NCI-H2107 (cell line): Measurements from ENCODE around the gene HDDC3.
A peak's percentile ranks its signal among the peaks of the same experiment; 100 is the strongest.

Experiments used
- DNase-seq: peaks from one replicate; lab custom pipeline; 2025; lab: John Stamatoyannopoulos, UW

Gene HDDC3

DNA sequence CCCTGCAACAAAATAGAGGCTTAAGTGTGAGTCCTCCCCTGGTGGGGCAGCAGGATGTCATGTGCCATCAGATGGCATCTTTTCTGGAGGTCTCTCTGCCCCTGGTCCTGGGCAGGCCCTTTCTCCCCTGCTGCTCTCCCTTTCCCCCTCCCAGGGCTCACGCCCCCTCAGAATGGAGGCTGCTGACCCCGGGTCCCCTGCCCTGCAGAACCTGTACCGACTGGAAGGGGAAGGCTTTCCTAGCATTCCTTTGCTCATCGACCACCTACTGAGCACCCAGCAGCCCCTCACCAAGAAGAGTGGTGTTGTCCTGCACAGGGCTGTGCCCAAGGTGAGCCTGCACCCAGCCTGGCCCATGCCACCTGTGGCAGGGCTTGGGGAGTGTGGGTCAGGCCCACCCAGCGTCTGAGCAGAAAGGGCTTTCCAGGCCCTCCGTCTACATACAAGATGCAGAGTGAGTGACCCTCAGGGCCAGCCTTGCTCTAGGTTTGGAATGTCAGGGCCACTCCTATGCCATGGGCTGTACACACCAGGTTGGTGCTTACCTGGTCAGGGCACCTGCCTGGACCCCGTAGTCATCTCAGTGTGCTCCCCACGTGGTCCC, 40.9 kb downstream of the HDDC3 start:
- no peak for DNase-seq

DNA sequence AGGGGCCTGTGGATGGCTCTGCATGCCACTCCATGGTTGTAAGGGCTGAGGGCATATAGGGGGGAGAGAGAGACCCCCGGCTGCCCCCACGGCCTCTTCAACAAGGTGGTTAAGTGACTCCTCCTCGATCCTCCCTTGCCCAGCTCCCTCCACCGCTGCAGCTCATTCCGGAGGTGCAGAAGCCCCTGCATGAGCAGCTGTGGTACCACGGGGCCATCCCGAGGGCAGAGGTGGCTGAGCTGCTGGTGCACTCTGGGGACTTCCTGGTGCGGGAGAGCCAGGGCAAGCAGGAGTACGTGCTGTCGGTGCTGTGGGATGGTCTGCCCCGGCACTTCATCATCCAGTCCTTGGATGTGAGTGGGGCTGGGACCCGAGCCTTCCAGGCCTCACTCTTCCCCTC, 41.5 kb downstream of the HDDC3 start:
- DNase-seq = no peak

DNA sequence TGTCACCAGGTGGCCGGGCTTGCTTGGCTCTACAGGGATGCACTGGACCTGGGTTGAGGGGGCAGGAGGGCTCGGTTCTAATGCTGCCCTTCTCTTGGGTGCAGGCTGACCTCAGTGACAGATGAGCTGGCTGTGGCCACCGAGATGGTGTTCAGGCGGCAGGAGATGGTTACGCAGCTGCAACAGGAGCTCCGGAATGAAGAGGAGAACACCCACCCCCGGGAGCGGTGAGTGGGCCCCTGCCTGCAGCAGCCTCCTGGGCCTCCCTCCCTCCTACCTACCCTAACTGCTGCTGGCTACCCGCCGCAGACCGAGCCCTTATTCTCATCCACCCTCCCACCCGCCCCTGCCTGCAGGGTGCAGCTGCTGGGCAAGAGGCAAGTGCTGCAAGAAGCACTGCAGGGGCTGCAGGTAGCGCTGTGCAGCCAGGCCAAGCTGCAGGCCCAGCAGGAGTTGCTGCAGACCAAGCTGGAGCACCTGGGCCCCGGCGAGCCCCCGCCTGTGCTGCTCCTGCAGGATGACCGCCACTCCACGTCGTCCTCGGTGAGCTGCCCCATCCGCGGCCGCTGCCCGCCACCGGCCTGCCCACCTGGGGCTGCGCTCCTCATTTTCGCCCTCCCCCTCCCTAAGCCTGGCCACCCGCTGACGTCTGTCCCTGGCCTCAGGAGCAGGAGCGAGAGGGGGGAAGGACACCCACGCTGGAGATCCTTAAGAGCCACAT, 42.5 kb downstream of the HDDC3 start:
- DNase-seq = no peak

DNA sequence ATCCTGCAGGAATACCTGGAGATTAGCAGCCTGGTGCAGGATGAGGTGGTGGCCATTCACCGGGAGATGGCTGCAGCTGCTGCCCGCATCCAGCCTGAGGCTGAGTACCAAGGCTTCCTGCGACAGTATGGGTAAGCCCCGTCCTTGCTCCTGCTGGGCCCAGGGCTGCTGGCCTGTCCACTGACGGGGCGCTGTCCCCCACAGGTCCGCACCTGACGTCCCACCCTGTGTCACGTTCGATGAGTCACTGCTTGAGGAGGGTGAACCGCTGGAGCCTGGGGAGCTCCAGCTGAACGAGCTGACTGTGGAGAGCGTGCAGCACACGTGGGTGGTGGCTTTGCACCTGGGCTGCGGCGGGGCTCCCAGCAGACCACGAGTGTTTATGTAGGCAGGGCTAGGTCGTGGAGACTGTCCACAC, 43.0 kb downstream of the HDDC3 start:
- no peak for DNase-seq

DNA sequence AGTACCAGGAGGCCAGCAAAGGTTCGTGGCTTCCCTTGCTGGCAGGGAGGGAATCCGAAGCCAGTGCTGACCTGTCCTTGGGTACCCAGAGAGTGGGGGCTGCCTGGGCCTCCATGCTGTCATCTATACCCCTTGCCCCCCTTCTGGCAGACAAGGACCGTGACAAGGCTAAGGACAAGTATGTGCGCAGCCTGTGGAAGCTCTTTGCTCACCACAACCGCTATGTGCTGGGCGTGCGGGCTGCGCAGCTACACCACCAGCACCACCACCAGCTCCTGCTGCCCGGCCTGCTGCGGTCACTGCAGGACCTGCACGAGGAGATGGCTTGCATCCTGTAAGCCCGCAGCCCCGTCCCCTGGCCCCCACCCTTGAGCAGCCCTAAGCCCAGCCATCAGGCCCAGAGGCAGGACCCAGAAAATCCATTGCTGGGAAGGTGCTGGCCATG, 45.3 kb downstream of the HDDC3 start:
- no peak for DNase-seq

DNA sequence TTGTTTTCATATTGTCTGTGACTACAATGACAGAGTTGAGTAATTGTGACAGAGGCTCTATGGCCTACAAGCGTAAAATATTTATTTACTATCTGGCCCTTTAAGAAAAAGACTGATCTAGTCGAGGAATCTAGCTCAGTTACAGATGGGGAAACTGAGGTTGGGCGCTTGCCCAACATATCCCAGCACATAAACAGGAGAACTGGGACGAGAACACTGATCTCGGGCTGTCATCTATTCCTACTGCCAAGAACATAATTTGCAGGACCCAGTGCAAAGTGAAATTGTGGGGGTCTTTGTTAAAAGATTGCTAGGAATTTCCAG, 46.1 kb downstream of the HDDC3 start:
- DNase-seq = no peak

DNA sequence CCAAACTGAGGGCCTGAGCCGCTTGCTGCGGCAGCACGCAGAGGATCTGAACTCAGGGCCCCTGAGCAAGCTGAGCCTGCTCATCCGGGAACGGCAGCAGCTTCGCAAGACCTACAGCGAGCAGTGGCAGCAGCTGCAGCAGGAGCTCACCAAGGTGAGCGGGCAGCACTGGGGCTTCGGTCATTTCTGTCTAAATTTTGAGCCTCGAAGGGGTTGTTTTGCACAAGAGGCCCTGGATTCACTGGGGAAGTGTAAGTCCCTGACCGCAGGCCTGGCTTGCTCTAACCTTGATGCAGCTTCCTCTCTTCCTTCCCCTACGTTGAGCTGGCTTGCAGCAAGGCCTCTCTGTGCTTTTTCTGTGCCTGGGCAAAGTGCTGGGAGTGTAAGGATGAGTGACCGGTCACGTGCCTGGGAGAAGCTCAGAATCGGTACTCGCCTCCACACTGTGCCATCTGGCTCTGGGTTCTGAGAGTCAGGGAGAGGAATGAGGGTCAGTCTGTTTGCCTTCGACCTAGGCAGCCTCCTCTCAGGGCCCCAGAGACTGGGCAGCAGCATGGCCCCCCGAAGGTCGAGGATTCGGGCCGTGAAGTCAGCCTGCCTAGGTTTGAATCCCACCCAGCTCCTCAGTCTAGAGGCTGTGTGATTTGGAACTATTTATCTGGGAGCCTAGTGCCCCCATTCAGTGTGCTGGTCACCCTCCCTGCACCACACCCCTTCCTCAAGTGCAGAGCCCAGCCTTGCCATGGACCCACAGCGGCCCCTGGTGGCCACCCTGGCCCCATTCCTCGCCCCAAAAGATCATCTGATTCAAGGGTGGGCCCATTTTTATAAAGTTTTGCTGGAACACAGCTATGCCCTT, 46.7 kb downstream of the HDDC3 start:
- peak; percentile 31 for DNase-seq

DNA sequence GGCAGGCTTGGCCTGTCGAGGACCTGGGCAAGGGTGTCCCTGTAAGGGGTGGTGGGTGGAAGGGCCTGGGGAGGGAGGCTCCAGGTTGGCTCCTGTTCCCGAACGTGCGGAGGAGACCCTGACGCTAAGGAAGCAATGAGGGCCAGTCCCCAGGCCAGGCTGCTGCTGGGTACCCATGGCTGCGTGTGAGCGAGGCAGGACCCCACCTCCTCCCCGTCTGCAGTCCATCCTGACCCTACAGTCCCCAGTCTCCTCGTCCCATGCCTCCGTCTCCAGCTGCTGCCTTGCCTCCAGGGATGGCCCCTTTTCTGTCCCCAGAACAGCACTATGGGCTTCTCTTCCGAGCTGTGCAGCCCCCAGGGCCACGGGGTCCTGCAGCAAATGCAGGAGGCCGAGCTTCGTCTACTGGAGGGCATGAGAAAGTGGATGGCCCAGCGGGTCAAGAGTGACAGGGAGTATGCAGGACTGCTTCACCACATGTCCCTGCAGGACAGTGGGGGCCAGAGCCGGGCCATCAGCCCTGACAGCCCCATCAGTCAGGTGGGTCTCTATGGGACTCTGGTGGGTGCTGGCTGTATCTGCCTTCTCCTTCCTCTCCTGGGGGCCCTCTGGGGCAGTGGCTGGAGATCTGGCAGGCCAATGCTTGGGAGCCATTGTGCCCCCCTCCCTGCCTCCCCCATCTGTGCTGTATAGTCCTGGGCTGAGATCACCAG, 47.5 kb downstream of the HDDC3 start:
- no peak for DNase-seq

DNA sequence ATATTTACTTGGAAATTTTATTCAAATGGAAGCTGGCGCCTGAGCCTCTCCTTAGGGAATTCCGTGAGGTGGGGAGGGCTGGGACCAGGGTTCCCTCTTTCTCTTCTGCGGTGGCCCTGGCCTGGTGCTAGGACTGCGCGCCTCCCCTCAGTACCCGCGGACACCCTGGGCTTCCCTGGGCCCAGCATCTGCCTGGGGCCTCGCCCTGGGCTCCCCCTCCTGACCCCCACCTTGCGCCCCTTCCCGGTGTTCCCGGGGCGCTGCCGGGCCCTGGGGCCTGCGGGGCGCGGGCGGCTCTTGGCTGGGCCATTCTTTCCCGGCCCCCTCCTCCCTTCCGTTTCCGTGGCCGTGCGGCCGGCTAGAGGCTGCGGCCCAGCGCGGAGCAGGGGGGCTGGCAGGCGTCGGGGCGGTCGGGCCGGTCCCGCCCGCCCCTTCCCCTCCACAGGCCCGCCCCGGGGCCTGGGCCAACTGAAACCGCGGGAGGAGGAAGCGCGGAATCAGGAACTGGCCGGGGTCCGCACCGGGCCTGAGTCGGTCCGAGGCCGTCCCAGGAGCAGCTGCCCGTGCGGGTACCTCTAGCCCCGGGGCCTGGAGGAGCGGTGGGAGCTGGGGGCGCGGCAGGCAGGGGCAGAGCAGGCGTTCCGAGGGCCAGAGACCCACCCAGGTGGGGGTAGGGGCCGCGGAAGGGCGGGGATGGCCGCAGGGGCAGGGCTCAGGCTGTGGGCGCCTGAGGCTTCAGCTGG, 48.2 kb downstream of the HDDC3 start, which contains the start of gene FES:
TSS of gene FES (plus strand) at position 529 of the 743 bp plus-strand sequence. CDS start 542 bp downstream, outside the sequence.
- no peak for DNase-seq

DNA sequence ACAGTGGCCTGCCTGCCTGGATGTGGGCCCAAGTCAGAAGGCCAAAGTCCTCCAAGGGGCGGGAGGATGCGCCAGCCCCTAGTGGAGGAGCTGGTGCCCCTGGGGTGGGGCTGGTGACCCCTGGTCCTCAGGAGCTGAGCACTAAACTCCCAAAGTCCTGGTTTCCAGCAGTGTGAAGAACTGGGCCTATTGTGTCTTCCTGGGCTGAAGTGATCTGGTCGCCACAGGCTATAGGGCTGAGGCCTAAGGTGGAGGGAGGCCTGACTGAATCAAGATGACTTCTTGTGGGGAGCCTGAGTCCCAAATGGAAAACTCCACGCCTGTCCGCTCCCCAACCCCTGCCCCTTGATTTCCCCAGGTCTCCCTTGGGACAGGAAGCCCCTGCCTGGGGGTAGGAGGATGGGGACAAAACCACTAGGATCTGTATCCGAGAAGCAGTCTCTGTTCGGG, 48.8 kb downstream of the HDDC3 start:
- DNase-seq = no peak

DNA sequence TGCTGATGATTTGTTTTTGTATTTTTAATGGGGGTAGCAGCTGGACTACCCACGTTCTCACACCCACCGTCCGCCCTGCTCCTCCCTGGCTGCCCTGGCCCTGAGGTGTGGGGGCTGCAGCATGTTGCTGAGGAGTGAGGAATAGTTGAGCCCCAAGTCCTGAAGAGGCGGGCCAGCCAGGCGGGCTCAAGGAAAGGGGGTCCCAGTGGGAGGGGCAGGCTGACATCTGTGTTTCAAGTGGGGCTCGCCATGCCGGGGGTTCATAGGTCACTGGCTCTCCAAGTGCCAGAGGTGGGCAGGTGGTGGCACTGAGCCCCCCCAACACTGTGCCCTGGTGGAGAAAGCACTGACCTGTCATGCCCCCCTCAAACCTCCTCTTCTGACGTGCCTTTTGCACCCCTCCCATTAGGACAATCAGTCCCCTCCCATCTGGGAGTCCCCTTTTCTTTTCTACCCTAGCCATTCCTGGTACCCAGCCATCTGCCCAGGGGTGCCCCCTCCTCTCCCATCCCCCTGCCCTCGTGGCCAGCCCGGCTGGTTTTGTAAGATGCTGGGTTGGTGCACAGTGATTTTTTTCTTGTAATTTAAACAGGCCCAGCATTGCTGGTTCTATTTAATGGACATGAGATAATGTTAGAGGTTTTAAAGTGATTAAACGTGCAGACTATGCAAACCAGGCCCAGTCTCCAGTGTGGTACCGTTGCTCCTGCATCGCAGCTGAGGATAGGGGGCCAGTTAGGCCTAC, 49.4 kb downstream of the HDDC3 start:
- DNase-seq = no peak

DNA sequence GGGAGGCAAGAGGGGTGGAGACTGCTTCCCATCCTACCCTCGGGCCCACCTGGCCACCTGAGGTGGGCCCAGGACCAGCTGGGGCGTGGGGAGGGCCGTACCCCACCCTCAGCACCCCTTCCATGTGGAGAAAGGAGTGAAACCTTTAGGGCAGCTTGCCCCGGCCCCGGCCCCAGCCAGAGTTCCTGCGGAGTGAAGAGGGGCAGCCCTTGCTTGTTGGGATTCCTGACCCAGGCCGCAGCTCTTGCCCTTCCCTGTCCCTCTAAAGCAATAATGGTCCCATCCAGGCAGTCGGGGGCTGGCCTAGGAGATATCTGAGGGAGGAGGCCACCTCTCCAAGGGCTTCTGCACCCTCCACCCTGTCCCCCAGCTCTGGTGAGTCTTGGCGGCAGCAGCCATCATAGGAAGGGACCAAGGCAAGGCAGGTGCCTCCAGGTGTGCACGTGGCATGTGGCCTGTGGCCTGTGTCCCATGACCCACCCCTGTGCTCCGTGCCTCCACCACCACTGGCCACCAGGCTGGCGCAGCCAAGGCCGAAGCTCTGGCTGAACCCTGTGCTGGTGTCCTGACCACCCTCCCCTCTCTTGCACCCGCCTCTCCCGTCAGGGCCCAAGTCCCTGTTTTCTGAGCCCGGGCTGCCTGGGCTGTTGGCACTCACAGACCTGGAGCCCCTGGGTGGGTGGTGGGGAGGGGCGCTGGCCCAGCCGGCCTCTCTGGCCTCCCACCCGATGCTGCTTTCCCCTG, 50.2 kb downstream of the HDDC3 start:
- no peak for DNase-seq

DNA sequence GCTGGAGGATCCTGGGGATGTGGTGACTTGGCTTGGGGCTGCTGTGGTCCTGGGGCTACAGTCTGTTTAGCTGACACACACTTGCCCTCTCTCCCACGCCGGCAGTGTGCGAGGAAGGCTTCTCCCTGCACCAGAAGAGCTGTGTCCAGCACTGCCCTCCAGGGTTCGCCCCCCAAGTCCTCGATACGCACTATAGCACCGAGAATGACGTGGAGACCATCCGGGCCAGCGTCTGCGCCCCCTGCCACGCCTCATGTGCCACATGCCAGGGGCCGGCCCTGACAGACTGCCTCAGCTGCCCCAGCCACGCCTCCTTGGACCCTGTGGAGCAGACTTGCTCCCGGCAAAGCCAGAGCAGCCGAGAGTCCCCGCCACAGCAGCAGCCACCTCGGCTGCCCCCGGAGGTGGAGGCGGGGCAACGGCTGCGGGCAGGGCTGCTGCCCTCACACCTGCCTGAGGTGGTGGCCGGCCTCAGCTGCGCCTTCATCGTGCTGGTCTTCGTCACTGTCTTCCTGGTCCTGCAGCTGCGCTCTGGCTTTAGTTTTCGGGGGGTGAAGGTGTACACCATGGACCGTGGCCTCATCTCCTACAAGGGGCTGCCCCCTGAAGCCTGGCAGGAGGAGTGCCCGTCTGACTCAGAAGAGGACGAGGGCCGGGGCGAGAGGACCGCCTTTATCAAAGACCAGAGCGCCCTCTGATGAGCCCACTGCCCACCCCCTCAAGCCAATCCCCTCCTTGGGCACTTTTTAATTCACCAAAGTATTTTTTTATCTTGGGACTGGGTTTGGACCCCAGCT, 51.0 kb downstream of the HDDC3 start:
- DNase-seq = no peak

DNA sequence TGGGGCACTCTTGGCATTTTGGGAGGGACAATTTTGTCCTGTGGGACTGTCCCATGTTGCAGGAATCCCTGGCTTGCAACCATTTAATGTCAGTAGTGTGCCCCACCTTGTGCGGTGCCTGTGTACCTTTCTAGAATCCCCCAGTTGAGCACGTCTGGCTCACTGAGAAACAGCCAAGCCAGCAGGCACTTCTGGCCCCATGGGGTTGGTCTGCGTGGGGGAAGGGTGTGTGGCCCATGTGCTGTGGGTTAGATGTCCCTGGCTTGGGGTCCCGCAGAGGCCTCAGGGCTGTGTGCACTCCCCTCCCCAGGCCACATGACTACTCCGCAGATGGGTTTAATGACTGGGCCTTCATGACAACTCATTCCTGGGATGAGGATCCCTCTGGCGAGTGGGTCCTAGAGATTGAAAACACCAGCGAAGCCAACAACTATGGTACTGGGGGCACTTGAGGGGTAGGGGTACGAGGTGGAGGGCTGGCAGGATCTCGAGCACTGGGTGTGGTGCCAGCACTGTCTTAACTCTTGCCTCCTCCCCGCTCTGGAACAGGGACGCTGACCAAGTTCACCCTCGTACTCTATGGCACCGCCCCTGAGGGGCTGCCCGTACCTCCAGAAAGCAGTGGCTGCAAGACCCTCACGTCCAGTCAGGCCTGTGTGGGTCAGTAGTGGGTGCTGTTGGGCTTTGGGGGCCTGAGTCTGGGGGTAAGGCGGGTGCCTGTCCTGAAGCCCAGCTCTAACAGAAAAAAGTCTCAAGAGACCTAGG, 51.8 kb downstream of the HDDC3 start:
- DNase-seq = no peak
